Measurements from ENCODE around the gene PTPRO.

The PTPRO gene

GRCh38 chr12:15355766-15356165 is 33.5 kb downstream of the PTPRO start:
- no peak for DNase-seq

- no peak for DNase-seq
Measured at GRCh38 chr12:15356951-15357364, 34.6 kb downstream of the PTPRO start.

GRCh38 chr12:15364221-15365160 is 42.2 kb downstream of the PTPRO start:
- DNase-seq: no peak

- DNase-seq: no peak
Measured at GRCh38 chr12:15368812-15369211, 46.5 kb downstream of the PTPRO start.

GRCh38 chr12:15372352-15372751 is 50.0 kb downstream of the PTPRO start:
- no peak for DNase-seq

- DNase-seq: no peak
Measured at GRCh38 chr12:15387772-15388171, 65.5 kb downstream of the PTPRO start.

GRCh38 chr12:15389561-15389960 is 67.3 kb downstream of the PTPRO start:
- DNase-seq: no peak

GRCh38 chr12:15393037-15393436 is 70.7 kb downstream of the PTPRO start:
- DNase-seq: no peak

GRCh38 chr12:15393995-15394394 is 71.7 kb downstream of the PTPRO start:
- DNase-seq: no peak

- no peak for DNase-seq
Measured at GRCh38 chr12:15404485-15404884, 82.2 kb downstream of the PTPRO start.

GRCh38 chr12:15405606-15406005 is 83.3 kb downstream of the PTPRO start:
- DNase-seq: no peak

- no peak for DNase-seq
Measured at GRCh38 chr12:15407025-15407424, 84.7 kb downstream of the PTPRO start.

GRCh38 chr12:15411842-15412241 is 89.5 kb downstream of the PTPRO start:
- no peak for DNase-seq

- no peak for DNase-seq
Measured at GRCh38 chr12:15417691-15418090, 95.4 kb downstream of the PTPRO start.

- DNase-seq: no peak
Measured at GRCh38 chr12:15423629-15424028, 101.3 kb downstream of the PTPRO start.

GRCh38 chr12:15427913-15428312 is 105.6 kb downstream of the PTPRO start:
- DNase-seq: no peak

GRCh38 chr12:15428632-15429031 is 106.3 kb downstream of the PTPRO start:
- DNase-seq: no peak

- DNase-seq: no peak
Measured at GRCh38 chr12:15429262-15429661, 107.0 kb downstream of the PTPRO start.

- DNase-seq: no peak
Measured at GRCh38 chr12:15435597-15435996, 113.3 kb downstream of the PTPRO start.

GRCh38 chr12:15439459-15439858 is 117.2 kb downstream of the PTPRO start:
- DNase-seq: no peak

- DNase-seq: no peak
Measured at GRCh38 chr12:15443050-15443449, 120.7 kb downstream of the PTPRO start.

GRCh38 chr12:15443611-15444010 is 121.3 kb downstream of the PTPRO start:
- DNase-seq: no peak

- no peak for DNase-seq
Measured at GRCh38 chr12:15444523-15444922, 122.2 kb downstream of the PTPRO start.

- no peak for DNase-seq
Measured at GRCh38 chr12:15446807-15447206, 124.5 kb downstream of the PTPRO start.

- no peak for DNase-seq
Measured at GRCh38 chr12:15453613-15454012, 131.3 kb downstream of the PTPRO start.

All from activated CD4-positive, CD25-positive, alpha-beta regulatory T cell (primary cell).